ENCODE results near the gene SYT2.
"Not testable (repeated sequence)": the region's sequence is repeated elsewhere in the genome, so short reads cannot be mapped to it uniquely, and the experiment has no call there.

GRCh38 chr1:202553078-202553477 lies 157.2 kb downstream of the SYT2 start:
- TF ChIP-seq ETV6 (conservative IDR thresholded peaks at IDR 0.05 in 1 of 2, IDR thresholded peaks at IDR 0.05 in 1 of 2; ENCODE audit: borderline replicate concordance in 1 of 2, low read depth in 1 of 2); POLR2AphosphoS2 (IDR thresholded peaks at IDR 0.05; ENCODE audit: low read depth, low read length); CHD2 (IDR thresholded peaks at IDR 0.05; ENCODE audit: borderline replicate concordance, low read depth, low read length); CEBPB (IDR thresholded peaks at IDR 0.05; ENCODE audit: borderline replicate concordance in 1 of 2, low read depth in 2 of 2, low read length in 2 of 2); CHD1 (IDR thresholded peaks at IDR 0.05; ENCODE audit: low read depth, low read length); CTCF (IDR thresholded peaks at IDR 0.05 in 2 of 3, conservative IDR thresholded peaks at IDR 0.05 in 1 of 3; ENCODE audit: control insufficient read depth in 2 of 3, extremely low read depth in 1 of 3, insufficient read depth in 1 of 3, low read depth in 3 of 3, low read length in 3 of 3); BHLHE40 (IDR thresholded peaks at IDR 0.05; ENCODE audit: borderline replicate concordance in 1 of 2, low read depth in 2 of 2, low read length in 1 of 2); E2F8 (IDR thresholded peaks at IDR 0.05; ENCODE audit: low read depth, partially characterized antibody); EP300 (IDR thresholded peaks at IDR 0.05; ENCODE audit: borderline replicate concordance in 1 of 2, control insufficient read depth in 1 of 2, low read depth in 2 of 2, low read length in 2 of 2); BACH1 (IDR thresholded peaks at IDR 0.05; ENCODE audit: borderline replicate concordance); HCFC1 (IDR thresholded peaks at IDR 0.05; ENCODE audit: low read length); CEBPZ (IDR thresholded peaks at IDR 0.05; ENCODE audit: low read depth, low read length); ZNF592 (IDR thresholded peaks at IDR 0.05): not testable (repeated sequence)
